GM04503 (cell line): ENCODE results near the gene RBM15.
A peak's percentile ranks its signal among the peaks of the same experiment; 100 is the strongest.

Experiments
- DNase-seq: peaks from one replicate; pipeline ENCODE4 v3.0.0-alpha.2; 2012; ENCODE audit warnings: low read depth

RBM15 gene

GRCh38 chr1:110348050-110348449, 8.9 kb downstream of the RBM15 start:
- DNase-seq = no peak

GRCh38 chr1:110348771-110349170, 9.6 kb downstream of the RBM15 start:
- DNase-seq = no peak

- DNase-seq = no peak
These were observed 11.2 kb downstream of the RBM15 start for GRCh38 chr1:110350360-110350759.

GRCh38 chr1:110355321-110355720, 16.1 kb downstream of the RBM15 start:
- no peak for DNase-seq

- DNase-seq = no peak
These were observed 17.2 kb downstream of the RBM15 start for GRCh38 chr1:110356379-110356778.

GRCh38 chr1:110360431-110360830, 21.3 kb downstream of the RBM15 start:
- no peak for DNase-seq

GRCh38 chr1:110361856-110362255, 22.7 kb downstream of the RBM15 start:
- no peak for DNase-seq

GRCh38 chr1:110364221-110364620, 25.0 kb downstream of the RBM15 start:
- DNase-seq = no peak

- no peak for DNase-seq
These were observed 31.6 kb downstream of the RBM15 start for GRCh38 chr1:110370827-110371226.

- DNase-seq = no peak
These were observed 36.3 kb downstream of the RBM15 start for GRCh38 chr1:110375490-110375889.

GRCh38 chr1:110380672-110381283, 41.6 kb downstream of the RBM15 start:
- DNase-seq = no peak

GRCh38 chr1:110383251-110383990, 44.2 kb downstream of the RBM15 start:
- no peak for DNase-seq

- no peak for DNase-seq
These were observed 45.6 kb downstream of the RBM15 start for GRCh38 chr1:110384581-110385321.

- DNase-seq = no peak
These were observed 46.2 kb downstream of the RBM15 start for GRCh38 chr1:110385369-110385768.

- DNase-seq = no peak
These were observed 48.0 kb downstream of the RBM15 start for GRCh38 chr1:110387048-110387754.

- DNase-seq = no peak
These were observed 50.9 kb downstream of the RBM15 start for GRCh38 chr1:110390096-110390495.

- DNase-seq = peak; percentile 67
These were observed 51.6 kb downstream of the RBM15 start, which contains the start of gene SLC16A4 for GRCh38 chr1:110390692-110391245. SLC16A4 (minus strand) TSS chr1:110391026; CDS start chr1:110389323, 1,703 bp downstream.

GRCh38 chr1:110393286-110393685, 54.1 kb downstream of the RBM15 start:
- no peak for DNase-seq

GRCh38 chr1:110393691-110394492, 54.7 kb downstream of the RBM15 start:
- DNase-seq = peak; percentile 80

- no peak for DNase-seq
These were observed 55.3 kb downstream of the RBM15 start for GRCh38 chr1:110394493-110394820.
